Measurements from ENCODE around the gene MYO5C. TPM values are rescaled to one million over a fixed set of nuclear protein-coding genes. Genes with fewer than 3 reads are reported as not detected.

Gene MYO5C
- total and polyA plus RNA-seq, 2 of the 8 experiments (the other 6 are each of a cell fraction or from before 2014, with no cell fraction given), result 8.2 to 26.7 TPM

- TF ChIP-seq CHD7 (IDR thresholded peaks at IDR 0.05; ENCODE audit: insufficient replicate concordance, low read length), result no peak
- no peak for TF ChIP-seq RXRA (IDR thresholded peaks at IDR 0.05; ENCODE audit: insufficient read depth, low read depth, low read length)
- TF ChIP-seq JUN (IDR thresholded peaks at IDR 0.05; ENCODE audit: low read depth, low read length), result no peak
- TF ChIP-seq GTF2F1 (IDR thresholded peaks at IDR 0.05; ENCODE audit: borderline replicate concordance, low read depth, low read length), result no peak
- TF ChIP-seq RNF2 (IDR thresholded peaks at IDR 0.05; ENCODE audit: borderline replicate concordance, low read depth, low read length, missing control alignments, poor library complexity, severe bottlenecking), result no peak
- TF ChIP-seq ATF3 (IDR thresholded peaks at IDR 0.05; ENCODE audit: insufficient read depth, low read depth, low read length), result no peak
- TF ChIP-seq RAD21 (IDR thresholded peaks at IDR 0.05 in 1 of 2, conservative IDR thresholded peaks at IDR 0.05 in 1 of 2; ENCODE audit: low read depth in 2 of 2, low read length in 2 of 2), result no peak
- TF ChIP-seq CHD2 (IDR thresholded peaks at IDR 0.05; ENCODE audit: low read length), result no peak
- no peak for TF ChIP-seq RFX5 (IDR thresholded peaks at IDR 0.05; ENCODE audit: borderline replicate concordance, low read depth, low read length)
Measured at GRCh38 chr15:52180851-52181450, 114.7 kb downstream of the MYO5C start (continued).

Measured in H1 (cell line).